Coronary artery (tissue), 2 donors: ENCODE measurements around the gene SLC25A51.

Experiments
- DNase-seq: peaks from one replicate; pipeline ENCODE4 v3.0.0-alpha.2; 2017; ENCODE audit warnings: low spot score
- H3K27ac ChIP-seq, 2 donors: fragments of 200-600 bp; sonication (generic); one replicate each; pipeline ENCODE4 v1.5.1; 2016 to 2019
- H3K4me3 ChIP-seq: fragments of 200-600 bp; sonication (generic); 2 replicates; pipeline ENCODE4 v1.5.1; 2016; ENCODE audit warnings: mild to moderate bottlenecking, moderate library complexity
- TF ChIP-seq, protein P1 (sequence below): fragments of 200-600 bp; sonication (generic); IDR thresholded peaks from one replicate; pipeline ENCODE4 v1.5.1; 2019; ENCODE audit warnings: antibody characterized with exemption

The SLC25A51 gene

GRCh38 chr9:37909326-37909725, 5.4 kb upstream of the SLC25A51 start:
- DNase-seq, result peak; percentile 54
- Histone ChIP-seq H3K27ac (no peak overlapping the region), H3K4me3 (no peak overlapping the region)
- TF ChIP-seq, protein P1, sequence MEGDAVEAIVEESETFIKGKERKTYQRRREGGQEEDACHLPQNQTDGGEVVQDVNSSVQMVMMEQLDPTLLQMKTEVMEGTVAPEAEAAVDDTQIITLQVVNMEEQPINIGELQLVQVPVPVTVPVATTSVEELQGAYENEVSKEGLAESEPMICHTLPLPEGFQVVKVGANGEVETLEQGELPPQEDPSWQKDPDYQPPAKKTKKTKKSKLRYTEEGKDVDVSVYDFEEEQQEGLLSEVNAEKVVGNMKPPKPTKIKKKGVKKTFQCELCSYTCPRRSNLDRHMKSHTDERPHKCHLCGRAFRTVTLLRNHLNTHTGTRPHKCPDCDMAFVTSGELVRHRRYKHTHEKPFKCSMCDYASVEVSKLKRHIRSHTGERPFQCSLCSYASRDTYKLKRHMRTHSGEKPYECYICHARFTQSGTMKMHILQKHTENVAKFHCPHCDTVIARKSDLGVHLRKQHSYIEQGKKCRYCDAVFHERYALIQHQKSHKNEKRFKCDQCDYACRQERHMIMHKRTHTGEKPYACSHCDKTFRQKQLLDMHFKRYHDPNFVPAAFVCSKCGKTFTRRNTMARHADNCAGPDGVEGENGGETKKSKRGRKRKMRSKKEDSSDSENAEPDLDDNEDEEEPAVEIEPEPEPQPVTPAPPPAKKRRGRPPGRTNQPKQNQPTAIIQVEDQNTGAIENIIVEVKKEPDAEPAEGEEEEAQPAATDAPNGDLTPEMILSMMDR, result no peak

DNA sequence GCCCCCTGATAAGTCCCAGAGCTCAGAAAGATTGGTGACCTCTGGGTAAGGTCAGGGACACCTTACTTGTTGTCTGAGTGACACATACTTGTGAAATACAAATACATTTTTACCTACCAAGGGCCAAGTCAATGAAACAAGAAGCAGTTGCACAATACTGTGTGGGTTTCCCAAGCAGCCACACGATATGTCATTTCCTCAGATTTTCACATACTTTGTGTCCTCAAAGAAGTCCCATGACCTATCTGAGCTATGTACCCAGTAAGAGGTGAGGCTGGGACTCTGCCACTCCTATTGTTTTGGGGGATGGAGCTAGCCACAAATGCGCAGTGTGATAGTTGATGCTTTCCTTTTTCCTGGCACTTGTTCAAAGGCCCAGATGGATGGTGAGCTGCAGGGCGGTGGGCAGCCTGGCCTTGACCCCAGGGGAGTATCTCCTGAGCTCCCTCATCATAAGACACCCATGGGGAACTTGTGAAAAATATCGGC, 4.8 kb upstream of the SLC25A51 start:
- TF ChIP-seq, protein P1, result no peak
- peak; percentile 64 for DNase-seq
- H3K4me3 ChIP-seq, result no peak overlapping the region
- H3K27ac ChIP-seq, result no peak overlapping the region

DNA sequence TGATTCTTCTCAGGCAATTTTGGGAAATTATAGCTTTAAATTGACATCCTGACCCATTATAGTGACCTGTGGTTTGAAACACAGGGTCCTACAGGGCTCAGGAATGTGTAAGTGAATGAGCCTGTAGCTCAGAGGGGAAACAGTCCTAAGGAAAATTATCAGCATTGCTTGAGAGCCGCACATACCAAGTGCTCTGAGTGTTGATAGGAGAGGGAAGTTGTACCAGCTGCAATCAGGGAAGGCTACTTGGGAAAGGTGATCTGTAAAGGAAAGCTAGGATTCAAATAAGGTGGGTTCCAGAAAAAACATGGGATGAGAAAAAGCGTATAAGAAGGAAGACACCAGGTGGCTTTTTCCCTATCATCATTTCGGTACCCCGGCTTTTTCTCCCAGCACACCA, 4.4 kb upstream of the SLC25A51 start:
- DNase-seq, result peak; percentile 11
- Histone ChIP-seq H3K27ac (no peak overlapping the region), H3K4me3 (no peak overlapping the region)
- TF ChIP-seq, protein P1, result no peak

- Histone ChIP-seq H3K27ac (no peak overlapping the region), H3K4me3 (no peak overlapping the region)
- no peak for DNase-seq
- TF ChIP-seq, protein P1, result no peak
These were observed 2.6 kb upstream of the SLC25A51 start for GRCh38 chr9:37906312-37907239.

DNA sequence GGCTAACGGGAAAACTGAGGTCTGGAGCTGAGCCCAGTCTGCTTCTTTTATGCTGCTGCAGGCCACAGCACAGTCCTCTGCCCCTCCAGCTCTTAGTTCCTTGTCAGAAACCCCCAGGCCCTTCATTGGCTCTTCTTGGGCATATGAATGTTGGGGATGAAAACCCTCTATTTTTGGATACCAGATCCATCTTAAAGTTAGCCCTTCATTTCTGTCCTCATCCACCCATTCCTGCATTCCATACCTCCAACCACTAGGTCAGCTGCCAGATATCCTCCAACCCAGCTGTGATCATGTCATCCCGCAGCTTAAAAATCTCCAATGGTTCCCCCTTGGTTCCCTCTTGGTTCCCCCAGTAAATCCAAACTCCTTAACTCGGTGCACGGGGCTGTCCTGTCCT, 1.8 kb upstream of the SLC25A51 start:
- DNase-seq, result no peak
- TF ChIP-seq, protein P1, result no peak
- Histone ChIP-seq H3K27ac (no peak overlapping the region), H3K4me3 (no peak overlapping the region)

DNA sequence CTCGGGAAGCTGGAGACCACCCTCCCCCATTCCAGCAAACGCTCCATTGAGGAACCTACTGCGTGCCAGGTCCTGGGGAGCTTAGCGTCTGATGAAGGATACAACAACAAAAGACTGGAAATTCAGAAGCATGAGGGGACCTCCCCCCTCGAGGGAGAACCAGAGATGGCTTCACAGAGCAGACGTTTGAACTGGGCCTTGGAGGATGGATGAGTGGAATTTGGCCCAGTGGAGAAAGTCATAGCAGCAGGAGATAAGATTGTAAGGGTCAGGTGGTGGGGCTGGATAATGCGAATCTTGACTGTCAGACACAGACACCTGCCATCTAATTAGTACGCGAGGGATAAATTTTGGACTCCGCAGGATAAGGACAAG, 1.2 kb upstream of the SLC25A51 start:
- TF ChIP-seq, protein P1, result no peak
- peak overlapping the region; percentile 92 for H3K4me3 ChIP-seq
- no peak overlapping the region for H3K27ac ChIP-seq
- DNase-seq, result no peak
